Activated CD4-positive, alpha-beta T cell treated with anti-CD3 and anti-CD28 coated beads, Interleukin-2, amount 50 U/mL, for 4 hours (primary cell): ENCODE data around the gene USH1G.
"Not testable (repeated sequence)": the region's sequence is repeated elsewhere in the genome, so short reads cannot be mapped to it uniquely, and the experiment has no call there.

Source experiments
- DNase-seq, 2 experiments: peaks; one replicate each; pipeline ENCODE4 v3.0.0-alpha.2; 2020

Gene USH1G

GRCh38 chr17:74925242-74925641 is 2.2 kb upstream of the USH1G start:
- no peak for DNase-seq

GRCh38 chr17:74924250-74924948 is 1.3 kb upstream of the USH1G start, which contains the start of gene OTOP2:
OTOP2 (plus strand) TSS chr17:74924273; CDS start chr17:74924633, 360 bp downstream.
- no peak for DNase-seq

DNA sequence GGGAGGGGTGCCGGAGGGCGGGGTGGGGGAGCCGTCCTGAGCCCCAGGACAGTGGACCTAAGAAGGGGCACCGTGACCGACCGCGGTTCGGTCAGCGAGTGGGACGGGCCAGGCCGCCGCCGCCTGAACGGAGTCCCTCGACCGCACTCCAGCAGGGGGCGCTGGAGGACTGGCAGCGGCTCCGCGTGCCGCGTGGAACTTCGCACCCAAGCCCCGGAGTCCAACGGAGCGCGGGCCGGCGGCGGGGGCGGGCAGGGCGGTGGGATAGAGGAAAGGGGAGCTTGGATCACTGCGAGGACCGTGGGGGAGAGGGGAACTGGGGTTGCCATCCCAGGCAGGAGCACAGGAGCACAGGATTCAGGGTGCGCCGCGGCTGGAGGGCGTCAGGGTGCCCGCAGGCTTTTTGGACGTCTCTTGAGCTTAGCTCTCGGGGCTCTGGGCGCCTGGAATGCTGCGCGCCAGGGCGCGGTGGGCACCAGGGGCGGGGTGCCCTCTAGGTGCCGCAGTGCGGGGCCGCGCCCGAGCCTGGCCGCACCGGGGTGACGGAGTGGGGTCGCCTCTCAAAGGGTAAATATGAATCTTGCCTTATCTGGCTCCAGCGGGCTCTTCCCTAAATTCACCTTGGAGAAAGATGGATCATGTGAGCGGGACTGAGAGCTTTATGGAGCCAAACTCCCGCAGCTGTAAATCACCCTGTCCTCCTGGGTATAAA is 639 bp upstream of the USH1G start:
- DNase-seq, result peak; percentile 61

GRCh38 chr17:74922172-74922571 is 883 bp downstream of the USH1G start:
- DNase-seq, result no peak

DNA sequence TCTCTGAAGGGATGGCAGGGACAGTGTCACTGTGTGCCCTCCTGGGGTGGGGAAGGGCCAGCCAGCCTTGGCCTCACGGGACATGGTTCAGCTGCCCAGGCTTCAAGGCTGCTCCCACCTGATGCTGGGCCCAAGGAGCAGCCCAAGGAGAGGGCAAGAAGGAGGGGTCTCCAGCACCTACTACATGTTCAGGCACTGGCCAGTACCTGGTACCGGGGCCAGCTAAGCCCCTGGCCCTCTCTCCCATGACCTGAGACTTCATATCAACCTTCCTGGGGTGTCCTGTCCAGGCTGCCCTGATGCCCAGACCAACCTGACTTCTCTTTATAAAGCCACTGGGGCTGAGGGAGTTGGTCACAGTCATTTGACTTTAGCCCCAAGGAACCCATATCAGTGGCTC is 1.3 kb downstream of the USH1G start:
- no peak for DNase-seq

GRCh38 chr17:74921026-74921681 is 1.9 kb downstream of the USH1G start:
- no peak for DNase-seq

- no peak for DNase-seq
Observed at GRCh38 chr17:74920642-74921025, 2.4 kb downstream of the USH1G start.

DNA sequence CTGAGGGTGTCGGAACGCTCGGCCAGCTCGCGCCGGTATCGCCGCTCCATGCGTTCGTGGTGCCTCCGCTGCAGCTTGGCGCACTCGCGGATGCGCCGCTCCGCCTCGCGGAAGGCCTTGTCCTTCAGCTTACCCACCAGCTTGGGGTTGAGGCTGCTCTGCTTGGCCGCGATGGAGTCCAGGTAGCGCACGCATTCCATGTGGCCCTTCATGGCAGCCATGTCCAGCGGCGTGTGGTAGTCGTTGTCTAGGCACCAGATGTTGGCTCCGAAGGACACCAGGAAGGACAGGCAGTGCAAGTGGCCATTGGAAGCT is 2.8 kb downstream of the USH1G start:
- no peak for DNase-seq

- no peak for DNase-seq
Observed at GRCh38 chr17:74919440-74920305, 3.4 kb downstream of the USH1G start.

GRCh38 chr17:74918906-74919305 is 4.1 kb downstream of the USH1G start:
- no peak for DNase-seq

DNA sequence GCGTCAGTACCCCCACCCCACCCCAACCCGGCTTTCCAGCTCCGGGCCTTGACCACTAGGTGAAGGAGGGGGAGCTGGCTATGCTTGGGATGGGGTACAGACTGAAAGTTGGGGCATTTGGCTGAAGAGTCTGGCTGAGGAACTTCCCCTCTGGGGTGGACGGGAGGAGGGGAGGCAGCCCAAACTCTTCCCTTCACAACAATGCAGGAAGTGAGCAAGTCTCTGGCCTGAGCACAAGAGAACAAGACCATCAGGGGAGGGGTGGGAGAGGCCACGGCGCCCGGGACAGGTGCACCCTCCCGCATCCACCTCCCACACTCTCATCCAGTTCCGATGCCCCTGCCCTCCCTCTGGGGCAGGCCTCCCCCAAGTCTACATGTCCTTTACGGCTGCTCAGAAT is 5.6 kb downstream of the USH1G start:
- no peak for DNase-seq

GRCh38 chr17:74916851-74917199 is 6.2 kb downstream of the USH1G start:
- no peak for DNase-seq

DNA sequence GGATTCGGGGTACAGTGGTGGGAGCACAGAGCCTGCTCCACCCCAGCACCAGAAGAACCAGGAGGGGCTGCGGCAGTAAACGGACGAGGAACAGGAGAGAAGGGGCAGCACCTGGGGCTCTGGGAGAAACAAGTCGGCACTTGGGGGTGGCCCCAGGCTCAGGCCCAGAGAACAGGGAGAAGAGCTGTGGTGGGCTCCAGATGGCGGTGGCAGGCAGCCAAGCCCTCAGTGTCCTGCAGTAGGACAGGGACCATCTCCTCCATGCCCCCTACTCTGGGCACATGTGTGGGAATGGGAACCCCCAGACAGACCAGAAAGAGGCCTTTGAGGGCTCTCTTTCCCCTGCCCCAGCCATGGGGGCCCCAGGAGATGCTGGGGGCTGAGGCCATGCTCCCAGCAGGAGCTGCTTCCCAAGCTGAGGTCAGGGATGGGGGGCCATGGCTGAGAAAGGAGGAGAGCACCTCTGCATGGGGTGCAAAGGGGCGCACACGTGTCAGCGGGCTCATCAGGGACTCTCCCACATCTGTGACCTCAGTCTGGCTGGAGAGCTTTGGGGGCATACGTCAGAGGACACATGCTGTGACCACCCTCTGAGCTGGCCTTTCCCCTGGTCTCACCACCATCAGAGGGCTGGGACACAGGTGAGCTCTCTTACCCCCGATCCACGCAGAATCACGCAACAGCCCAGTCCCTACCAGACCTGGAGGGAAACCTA is 6.8 kb downstream of the USH1G start:
- no peak for DNase-seq

DNA sequence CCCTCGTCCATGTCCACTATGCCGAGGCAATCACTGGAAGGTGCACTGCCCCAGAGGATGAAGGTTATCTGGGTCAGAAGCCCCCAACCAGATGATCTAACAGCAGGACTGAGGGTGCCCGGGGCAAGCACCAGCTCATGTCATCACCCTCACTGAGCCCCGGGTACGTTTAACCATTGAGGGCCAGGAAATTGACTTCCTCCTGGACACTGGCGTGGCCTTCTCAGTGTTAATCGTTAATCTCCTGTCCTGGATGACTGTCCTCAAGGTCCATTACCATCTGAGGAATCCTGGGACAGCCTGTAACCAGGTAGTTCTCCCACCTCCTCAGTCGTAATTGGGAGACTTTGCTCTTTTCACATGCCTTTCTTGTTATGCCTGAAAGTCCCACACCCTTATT is 11.6 kb downstream of the USH1G start:
- DNase-seq, result not testable (repeated sequence)

DNA sequence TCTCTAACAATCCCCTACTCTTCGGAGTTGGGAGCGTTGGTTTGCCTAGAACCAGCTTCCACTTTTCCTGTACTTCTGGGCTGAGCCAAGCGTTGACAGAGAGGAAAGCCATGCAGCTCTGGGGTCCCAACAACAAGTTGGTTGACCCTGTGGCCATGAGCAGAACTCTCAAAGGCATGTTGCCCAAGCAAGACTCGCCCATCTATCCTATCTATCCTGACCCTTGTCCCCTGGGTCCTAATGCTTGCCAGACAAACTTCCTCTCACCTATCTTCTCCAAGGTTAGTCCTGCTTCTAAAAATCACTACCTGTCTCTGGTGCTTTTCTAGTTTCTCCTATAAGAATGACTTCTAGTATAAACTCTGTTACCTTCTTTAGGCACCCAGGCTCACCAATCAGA is 14.0 kb downstream of the USH1G start:
- DNase-seq, result not testable (repeated sequence)

GRCh38 chr17:74907012-74907411 is 16.0 kb downstream of the USH1G start:
- no peak for DNase-seq

- not testable (repeated sequence) for DNase-seq
Observed at GRCh38 chr17:74906214-74906793, 16.8 kb downstream of the USH1G start.

GRCh38 chr17:74904687-74905409 is 18.2 kb downstream of the USH1G start:
- DNase-seq, result no peak

DNA sequence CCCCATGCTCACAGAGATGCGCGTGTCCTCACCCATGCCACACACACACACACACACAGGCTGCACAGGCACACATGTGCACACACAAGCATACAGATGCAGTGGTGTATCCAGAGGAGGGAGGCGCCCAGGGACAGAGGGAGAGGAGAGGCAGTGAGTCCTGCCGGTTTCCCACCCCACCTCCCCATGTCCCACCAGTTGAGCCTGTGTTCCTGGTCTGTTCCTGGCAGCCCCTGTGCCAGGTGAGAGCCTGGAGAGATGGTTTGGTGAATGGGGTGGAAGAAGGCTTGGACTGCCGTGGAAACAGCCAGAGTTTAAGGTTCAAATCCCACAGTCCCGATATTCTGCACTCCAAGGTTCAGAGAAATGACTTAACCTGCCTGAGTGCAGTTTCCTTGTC is 19.4 kb downstream of the USH1G start:
- DNase-seq, result no peak

DNA sequence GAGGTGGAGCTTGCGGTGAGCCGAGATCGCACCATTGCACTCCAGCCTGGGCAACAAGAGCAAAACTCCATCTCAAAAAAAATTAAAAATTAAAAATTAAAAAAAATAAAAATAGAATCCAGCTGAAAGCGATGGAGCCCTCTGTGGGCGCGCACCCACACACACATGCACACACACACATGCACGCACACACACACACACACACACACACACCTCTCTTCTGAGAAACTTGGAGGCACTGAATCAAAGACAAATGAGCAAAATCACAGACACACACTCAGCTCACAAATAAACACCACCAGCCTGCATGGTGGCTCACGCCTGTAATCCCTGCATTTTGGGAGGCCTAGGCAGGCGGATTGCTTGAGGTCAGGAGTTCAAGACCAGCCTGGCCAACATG is 20.0 kb downstream of the USH1G start:
- no peak for DNase-seq

DNA sequence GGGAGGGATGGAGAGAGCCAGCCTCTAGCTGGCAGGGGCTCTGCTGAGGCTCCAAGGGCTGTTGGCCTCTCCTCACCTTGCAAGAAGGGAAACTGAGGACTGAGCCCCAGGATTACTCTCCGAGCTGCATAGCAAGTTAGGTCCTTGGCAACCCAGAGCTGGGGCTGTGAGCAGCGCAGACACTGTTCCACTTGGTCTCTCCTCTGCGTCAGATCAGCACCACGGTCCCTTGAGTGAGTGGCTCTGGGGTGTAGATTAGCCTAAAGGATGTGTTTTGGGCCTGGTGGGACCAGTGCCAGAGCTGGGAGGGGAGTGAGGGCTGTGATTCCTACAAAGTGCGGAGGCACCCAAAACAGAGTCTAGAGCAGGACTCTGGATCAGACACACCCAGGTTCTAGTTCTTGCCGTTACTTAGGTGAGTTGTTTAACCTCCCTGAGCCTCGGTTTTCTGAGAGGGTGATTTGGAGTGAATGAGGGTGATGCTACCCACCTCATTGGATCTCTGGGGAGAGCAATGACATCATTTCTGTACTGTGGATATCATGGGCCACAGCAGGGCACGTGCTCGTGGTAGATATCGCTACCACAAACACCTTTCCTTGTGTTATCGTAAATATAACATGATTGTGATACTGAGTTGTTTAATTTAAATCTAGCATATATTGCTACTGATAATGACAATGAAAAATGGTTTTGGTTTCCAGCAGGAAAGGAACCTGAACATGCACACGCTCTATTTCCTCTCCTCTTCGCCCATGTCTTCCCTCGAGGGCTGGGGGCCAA is 21.5 kb downstream of the USH1G start:
- no peak for DNase-seq
